Natural killer cell (primary cell): ENCODE data around the gene KIF12. TPM values are rescaled to one million over a fixed set of nuclear protein-coding genes. Genes with fewer than 3 reads are reported as not detected.

ENCODE experiments used
- ATAC-seq, 3 donors: fragments of 150-1000 bp in 2 of 3; fragments of 200-7000 bp in 1 of 3; cut with Tn5 transposase; 1 replicate in 1 of 3; 2 replicates in 2 of 3; pipeline ENCODE4 v1.10.0; 2021; ENCODE audit warnings: mild to moderate bottlenecking in 2 of 3, moderate library complexity in 2 of 3
- DNase-seq, 2 donors: peaks; one replicate each; pipeline versions ENCODE4 v3.0.0 to v3.0.0-alpha.2; 2013 to 2021; ENCODE audit warnings: mixed read lengths in 1 of 2
- H3K27ac ChIP-seq: one replicate; pipeline ENCODE4 v1.5.1; 2013; ENCODE audit warnings: mild to moderate bottlenecking, low read length
- H3K27me3 ChIP-seq: one replicate; pipeline ENCODE4 v1.6.1; 2013; ENCODE audit warnings: low read length; ENCODE audit not compliant: control insufficient read depth, insufficient read depth
- H3K36me3 ChIP-seq: one replicate; pipeline ENCODE4 v1.6.1; 2013; ENCODE audit warnings: low read length; ENCODE audit not compliant: control insufficient read depth, insufficient read depth
- H3K4me1 ChIP-seq: one replicate; pipeline ENCODE4 v1.6.1; 2013; ENCODE audit warnings: low read length; ENCODE audit not compliant: control insufficient read depth, insufficient read depth
- H3K4me3 ChIP-seq: one replicate; pipeline ENCODE4 v1.5.1; 2013; ENCODE audit warnings: low read length
- H3K9me3 ChIP-seq: one replicate; pipeline ENCODE4 v1.6.1; 2013; ENCODE audit warnings: low read length; ENCODE audit not compliant: control insufficient read depth, insufficient read depth
- H3K27ac Mint-ChIP-seq, 2 donors: one replicate each; pipeline ENCODE4 v1.8.0; 2022; ENCODE audit warnings: mild to moderate bottlenecking in 2 of 2, mixed read lengths in 2 of 2, moderate library complexity in 1 of 2
- H3K27me3 Mint-ChIP-seq, 2 donors: one replicate each; pipeline ENCODE4 v1.8.0; 2022; ENCODE audit warnings: low read depth in 2 of 2, mixed read lengths in 2 of 2
- H3K36me3 Mint-ChIP-seq: one replicate; pipeline ENCODE4 v1.8.0; 2022; ENCODE audit warnings: mixed read lengths
- H3K4me1 Mint-ChIP-seq, 2 donors: one replicate each; pipeline ENCODE4 v1.8.0; 2022; ENCODE audit warnings: mixed read lengths in 2 of 2
- H3K4me3 Mint-ChIP-seq: one replicate; pipeline ENCODE4 v1.8.0; 2022; ENCODE audit warnings: mild to moderate bottlenecking, moderate library complexity, mixed read lengths
- H3K9me3 Mint-ChIP-seq, 2 donors: one replicate each; pipeline ENCODE4 v1.8.0; 2022; ENCODE audit warnings: mixed read lengths in 2 of 2
- CTCF ChIP-seq: fragments of 200-600 bp; IDR thresholded peaks from one replicate; pipeline ENCODE4 v1.8.0; 2022; ENCODE audit warnings: antibody characterized with exemption
- WGBS: methylation state at CpG from one replicate; pipeline ENCODE4 v1.1.7; 2013; ENCODE audit warnings: missing lambda C conversion rate; ENCODE audit not compliant: insufficient coverage; 5-methylcytosine and 5-hydroxymethylcytosine counted together
- intact Hi-C: fragments of 100-400 bp; cut with micrococcal nuclease; formaldehyde crosslinking; loops from one replicate; pipeline ENCODE4 v1.14.2; 2022
- total RNA-seq, 4 donors: library from RNA; stranded (reverse); fragments of 120-200 nt in 1 of 4; gene quantifications; one replicate each; pipeline versions ENCODE4 v1.2.3 to v1.2.4, GENCODE V29; 2013 to 2022

KIF12 gene
- total RNA-seq, 3 donors from 2014 or later (not counting 1 experiment from before 2014, with no cell fraction given): not detected

GRCh38 chr9:114061830-114062474 lies 37.1 kb downstream of the KIF12 start:
- Histone ChIP-seq H3K4me3 (no peak overlapping the region), H3K27ac (no peak overlapping the region), H3K36me3 (no peaks in the 10 kb centered on the region), H3K27me3 (no peaks in the 10 kb centered on the region), H3K9me3 (no peaks in the 10 kb centered on the region), H3K4me1 (no peaks in the 10 kb centered on the region)
- Mint-ChIP-seq H3K9me3 (no peaks in the 10 kb centered on the region), H3K27ac (no peak overlapping the region), H3K36me3 (no peaks in the 10 kb centered on the region), H3K4me1 (peaks cover 0 to 5% of the 10 kb centered on the region in 2 donors), H3K27me3 (peaks cover 23 to 34% of the 10 kb centered on the region in 2 donors), H3K4me3 (no peak overlapping the region)
- intact Hi-C loops: no loop called here
- DNase-seq (no peak), ATAC-seq (no peak)
- 70% methylated on average over 3 of the region's 4 CpGs for WGBS
- TF ChIP-seq CTCF: no peak

DNA sequence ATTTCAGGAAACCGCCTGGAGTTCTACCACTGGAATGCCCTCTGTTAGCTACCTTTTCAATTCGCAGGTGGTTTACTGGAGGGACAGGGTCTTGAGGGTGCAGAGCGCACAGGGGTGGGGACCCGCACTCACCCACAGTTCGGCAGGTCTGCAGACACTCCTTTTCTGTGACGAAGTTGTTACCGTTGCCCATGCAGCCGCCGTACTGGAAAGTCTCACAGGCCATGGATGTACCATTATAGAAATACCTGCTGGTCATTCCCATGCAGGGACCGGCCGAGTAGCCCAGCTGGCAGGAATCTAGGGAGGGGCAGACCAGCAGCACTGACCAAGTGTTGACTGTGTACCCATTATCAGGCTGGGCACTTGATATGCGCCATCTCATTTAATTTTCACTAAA lies 37.8 kb downstream of the KIF12 start:
- DNase-seq: no peak
- Histone ChIP-seq H3K36me3 (no peaks in the 10 kb centered on the region), H3K4me3 (no peak overlapping the region), H3K9me3 (no peaks in the 10 kb centered on the region), H3K27ac (no peak overlapping the region), H3K4me1 (no peaks in the 10 kb centered on the region), H3K27me3 (no peaks in the 10 kb centered on the region)
- no peaks in the 10 kb centered on the region for H3K36me3 Mint-ChIP-seq
- ATAC-seq: no peak
- H3K27me3 Mint-ChIP-seq: peaks cover 19 to 34% of the 10 kb centered on the region in 2 donors
- no peak overlapping the region for H3K27ac Mint-ChIP-seq
- WGBS: 97% methylated on average over 12 of the region's 12 CpGs
- no peak for TF ChIP-seq CTCF
- no peak overlapping the region for H3K4me3 Mint-ChIP-seq
- peaks cover 0 to 5% of the 10 kb centered on the region in 2 donors for H3K4me1 Mint-ChIP-seq
- no peaks in the 10 kb centered on the region for H3K9me3 Mint-ChIP-seq
- intact Hi-C loops: no loop called here

DNA sequence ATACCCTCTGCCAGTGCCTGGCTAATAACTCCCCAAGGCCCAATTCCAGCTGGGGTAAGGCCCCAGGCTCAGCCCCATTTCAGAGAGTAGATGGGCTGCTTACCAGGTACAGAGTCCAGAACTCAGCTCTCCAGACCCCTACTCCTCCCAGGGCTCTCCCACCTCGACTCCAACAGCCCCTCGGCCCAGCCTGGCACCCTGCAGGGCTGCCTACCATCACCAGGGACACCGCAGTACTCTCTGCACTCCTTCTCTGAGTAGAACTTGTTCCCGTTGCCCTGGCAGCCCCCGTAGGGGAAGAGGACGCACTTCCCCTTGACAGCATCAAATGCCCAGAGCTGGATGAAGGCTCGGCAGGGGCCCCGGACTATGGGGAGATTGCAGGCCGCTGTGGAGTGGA lies 38.4 kb downstream of the KIF12 start:
- Histone ChIP-seq H3K27ac (no peak overlapping the region), H3K36me3 (no peaks in the 10 kb centered on the region), H3K27me3 (no peaks in the 10 kb centered on the region), H3K4me1 (no peaks in the 10 kb centered on the region), H3K9me3 (no peaks in the 10 kb centered on the region), H3K4me3 (no peak overlapping the region)
- Mint-ChIP-seq H3K27me3 (peaks cover 18 to 34% of the 10 kb centered on the region in 2 donors), H3K27ac (no peak overlapping the region), H3K9me3 (no peaks in the 10 kb centered on the region), H3K4me1 (peaks cover 0 to 5% of the 10 kb centered on the region in 2 donors), H3K4me3 (no peak overlapping the region), H3K36me3 (no peaks in the 10 kb centered on the region)
- intact Hi-C loops: no loop called here
- no peak for TF ChIP-seq CTCF
- no peak for DNase-seq
- no peak for ATAC-seq
- WGBS: 71% methylated on average over 9 of the region's 9 CpGs

DNA sequence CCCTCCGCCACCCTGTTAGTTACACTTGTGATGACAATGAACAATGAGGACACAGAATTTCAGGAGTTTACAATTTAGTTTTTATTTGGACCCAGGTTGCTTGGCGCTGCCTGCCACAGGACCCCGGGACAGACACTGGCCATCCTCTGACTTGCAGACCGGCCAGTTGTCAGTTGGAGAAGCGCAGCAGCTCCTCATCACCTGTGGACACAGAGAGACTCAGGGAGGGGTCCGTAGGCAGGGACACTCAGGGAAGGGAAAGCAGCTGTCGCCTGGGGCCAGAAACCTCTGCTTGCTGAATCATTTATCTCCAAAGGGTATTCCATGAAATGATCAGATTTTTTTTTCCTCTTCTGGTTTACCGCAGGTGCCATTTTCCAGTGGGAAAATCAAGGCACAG lies 39.0 kb downstream of the KIF12 start:
- WGBS: 90% methylated on average over 8 of the region's 8 CpGs
- no peaks in the 10 kb centered on the region for H3K36me3 Mint-ChIP-seq
- intact Hi-C loops: no loop called here
- no peak overlapping the region for H3K4me3 Mint-ChIP-seq
- TF ChIP-seq CTCF: no peak
- H3K27me3 Mint-ChIP-seq: peaks cover 18 to 30% of the 10 kb centered on the region in 2 donors
- H3K9me3 ChIP-seq: no peaks in the 10 kb centered on the region
- no peak for DNase-seq
- H3K36me3 ChIP-seq: no peaks in the 10 kb centered on the region
- ATAC-seq: no peak
- no peak overlapping the region for H3K27ac Mint-ChIP-seq
- no peaks in the 10 kb centered on the region for H3K9me3 Mint-ChIP-seq
- H3K27ac ChIP-seq: no peak overlapping the region
- H3K4me3 ChIP-seq: no peak overlapping the region
- no peaks in the 10 kb centered on the region for H3K27me3 ChIP-seq
- H3K4me1 ChIP-seq: no peaks in the 10 kb centered on the region
- peaks cover 0 to 5% of the 10 kb centered on the region in 2 donors for H3K4me1 Mint-ChIP-seq
